Measurements from ENCODE around the gene ITIH3.

ITIH3 gene

DNA sequence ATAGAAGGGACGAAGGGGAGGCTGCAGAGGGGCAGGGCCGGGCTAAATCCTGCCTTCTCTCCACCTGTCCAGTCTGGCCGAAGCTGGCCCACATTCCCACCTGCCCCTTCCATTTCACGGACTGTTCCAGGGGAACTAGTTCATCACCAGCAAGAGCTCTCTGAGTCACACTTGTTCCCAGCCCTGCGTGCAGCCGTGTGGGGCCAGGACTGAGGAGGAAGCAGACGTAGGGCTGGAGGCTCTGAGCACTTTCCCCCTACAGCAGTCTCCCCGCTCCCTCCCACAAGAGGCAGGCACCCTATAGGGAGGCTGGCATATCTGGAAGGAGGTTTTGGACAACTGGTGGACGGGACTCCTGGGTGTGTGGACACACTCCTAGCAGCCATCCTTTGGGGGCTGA, 32.8 kb downstream of the ITIH3 start:
- no peak for DNase-seq (ENCODE audit: low read depth)

GRCh38 chr3:52827866-52828376, 33.3 kb downstream of the ITIH3 start:
- no peak for DNase-seq (ENCODE audit: low read depth)

DNA sequence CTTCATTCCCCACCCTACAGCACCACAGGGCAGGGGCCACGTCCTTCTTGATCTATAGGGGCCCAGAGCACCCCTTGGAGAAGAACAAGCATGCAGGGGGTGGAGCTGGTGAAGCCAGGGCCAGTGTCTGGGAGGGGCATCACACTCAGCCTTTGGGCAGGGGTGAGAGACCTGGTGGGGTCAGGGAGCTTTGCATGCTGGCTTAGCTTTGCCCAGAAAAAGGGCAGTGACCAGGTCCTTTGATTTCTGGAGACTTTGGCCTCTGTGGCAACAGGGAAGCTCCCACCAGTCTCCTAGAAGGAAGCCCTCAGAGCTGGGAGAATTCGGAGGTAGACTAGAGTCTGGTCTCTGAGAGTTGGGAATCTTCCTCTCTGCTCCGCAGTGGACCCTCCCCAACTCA, 34.9 kb downstream of the ITIH3 start:
- DNase-seq (ENCODE audit: low read depth), result no peak

- DNase-seq (ENCODE audit: low read depth), result no peak
Measured at GRCh38 chr3:52829906-52830463, 35.4 kb downstream of the ITIH3 start.

GRCh38 chr3:52830535-52831258, 36.1 kb downstream of the ITIH3 start, which contains the start of gene ITIH4:
TSS of gene ITIH4 (minus strand) at chr3:52830672. CDS start at chr3:52830642, 30 bp downstream.
- no peak for DNase-seq (ENCODE audit: low read depth)

DNA sequence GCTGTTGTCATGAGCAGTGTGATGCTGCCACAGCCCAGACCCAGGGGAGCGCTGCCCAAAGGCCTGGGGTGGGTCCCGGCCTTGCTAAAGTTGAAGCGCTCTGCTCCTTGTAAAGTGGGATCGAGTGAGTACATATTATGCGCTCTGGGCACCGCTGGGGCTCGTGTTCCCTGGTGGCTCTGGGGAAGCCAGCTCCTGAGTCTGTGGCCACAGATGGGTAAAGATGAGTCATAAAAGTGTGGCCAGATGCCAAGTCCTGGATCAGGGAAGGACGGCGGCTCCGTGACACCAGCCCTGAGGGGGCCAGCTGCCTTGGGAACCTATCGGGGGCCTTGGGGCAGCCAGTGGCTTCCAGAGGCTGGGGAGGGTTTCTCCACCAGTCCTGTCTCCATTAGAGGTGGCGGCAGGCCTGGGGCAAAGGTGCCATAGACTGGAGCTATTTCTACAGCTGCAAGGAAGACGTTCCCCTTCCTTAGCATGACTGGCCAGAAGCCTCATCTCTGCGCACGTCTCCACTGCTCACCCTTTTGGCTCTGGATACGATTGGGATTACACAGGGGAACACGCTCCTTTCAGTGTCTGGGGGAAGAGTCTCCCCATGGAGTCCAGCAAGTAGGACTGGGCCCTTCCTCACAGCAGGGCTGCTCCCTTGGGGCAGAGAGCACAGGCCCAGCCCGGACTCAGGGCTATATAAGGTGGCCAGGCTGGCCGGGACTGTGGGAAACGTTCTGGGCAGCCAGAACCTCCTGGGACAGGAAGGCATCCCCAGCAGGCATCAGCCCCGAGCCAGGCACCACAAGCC, 37.1 kb downstream of the ITIH3 start:
- DNase-seq (ENCODE audit: low read depth), result no peak

DNA sequence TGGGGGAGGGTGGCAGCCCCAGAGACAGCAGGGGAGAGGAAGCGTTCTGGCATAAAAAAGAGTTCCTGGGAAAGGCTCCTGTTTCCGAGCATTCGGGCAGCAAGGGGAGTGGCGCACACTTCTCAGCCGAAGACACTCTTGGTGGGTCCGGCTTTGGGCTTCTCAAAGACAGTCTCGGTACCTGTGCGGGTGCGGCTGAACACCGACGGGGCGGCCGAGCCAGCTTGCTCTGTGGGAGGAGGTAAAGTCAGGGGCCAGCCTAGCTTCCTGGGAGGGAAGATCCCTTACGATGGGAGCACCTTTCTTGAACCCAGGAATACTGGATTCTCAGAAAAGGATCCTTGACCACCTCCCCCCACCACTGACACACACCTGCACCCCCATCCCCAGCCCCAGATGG, 38.6 kb downstream of the ITIH3 start:
- DNase-seq (ENCODE audit: low read depth), result no peak

GRCh38 chr3:52834871-52835501, 40.4 kb downstream of the ITIH3 start, which contains the start of gene MUSTN1:
TSS of gene MUSTN1 (minus strand) at chr3:52835019. CDS start at chr3:52834948, 71 bp downstream.
- no peak for DNase-seq (ENCODE audit: low read depth)

GRCh38 chr3:52835766-52836470, 41.3 kb downstream of the ITIH3 start:
- DNase-seq (ENCODE audit: low read depth), result no peak

DNA sequence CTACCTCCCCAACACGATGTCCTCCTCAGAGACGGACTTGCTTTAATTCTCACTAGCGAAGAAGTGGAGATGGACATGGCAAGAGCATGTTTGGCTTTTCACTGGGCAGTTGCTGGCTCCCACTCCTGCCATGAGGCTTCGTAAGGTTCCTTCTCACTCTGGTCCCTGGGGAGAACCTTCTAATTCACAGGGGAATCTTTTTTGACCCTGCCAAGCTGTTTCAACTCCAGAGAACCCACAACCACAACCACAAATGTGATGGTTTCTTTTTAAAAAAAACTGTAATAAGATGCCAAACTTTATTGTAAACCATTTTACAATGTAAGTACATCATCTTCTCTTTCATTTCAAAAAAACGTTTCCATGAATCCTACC, 41.9 kb downstream of the ITIH3 start:
- no peak for DNase-seq (ENCODE audit: low read depth)

GRCh38 chr3:52836986-52837385, 42.4 kb downstream of the ITIH3 start:
- DNase-seq (ENCODE audit: low read depth), result no peak

DNA sequence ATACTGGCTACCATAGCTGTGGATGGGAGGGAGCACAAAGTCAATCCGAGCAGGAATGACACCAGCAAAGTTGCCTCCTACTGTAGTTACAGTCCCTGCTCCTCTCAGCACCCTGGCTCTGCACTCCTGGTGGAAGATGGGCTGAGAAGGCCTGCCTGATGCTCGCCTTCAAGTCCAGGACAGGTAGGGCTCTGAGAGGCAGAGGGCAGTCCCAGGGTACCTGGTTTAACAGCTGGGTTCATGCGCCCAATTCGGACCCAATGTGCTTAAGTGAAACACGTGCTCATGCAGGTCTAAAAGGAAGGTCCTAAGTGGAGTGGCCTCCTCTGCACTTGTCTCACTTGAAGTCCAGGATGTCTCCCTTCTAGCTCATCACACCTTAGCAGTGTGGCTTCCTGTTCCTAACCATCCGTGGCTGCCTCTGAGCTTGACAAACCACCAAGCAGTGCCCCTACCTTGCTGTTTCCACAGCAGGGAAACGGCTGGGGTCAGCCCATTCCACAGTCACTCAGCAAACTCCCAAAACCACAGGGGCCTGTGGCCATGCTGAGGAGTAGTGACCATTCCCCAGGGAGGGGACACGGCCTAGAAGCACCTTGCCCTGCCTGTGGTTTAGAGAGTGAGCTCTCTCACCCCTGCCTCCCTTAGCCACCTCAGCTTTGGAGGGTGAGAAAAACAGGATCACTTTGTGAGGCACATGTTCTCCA, 44.1 kb downstream of the ITIH3 start:
- DNase-seq (ENCODE audit: low read depth), result no peak

DNA sequence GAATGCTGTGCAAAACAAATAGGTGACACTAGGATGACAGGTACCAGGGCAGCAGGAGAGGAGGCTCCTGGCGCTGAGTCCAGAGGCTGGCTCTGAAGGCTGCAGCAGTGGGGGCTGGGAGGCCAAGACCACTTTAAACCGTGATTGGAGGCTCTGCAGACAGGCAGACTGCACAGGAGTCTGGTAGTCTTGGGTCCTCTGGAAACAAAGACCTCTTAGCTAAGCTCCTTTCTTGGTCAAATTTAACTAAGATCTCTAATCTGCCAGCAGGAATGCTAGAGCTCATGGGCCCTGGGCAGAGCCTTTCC, 44.6 kb downstream of the ITIH3 start:
- DNase-seq (ENCODE audit: low read depth), result no peak

GRCh38 chr3:52839892-52840545, 45.4 kb downstream of the ITIH3 start:
- no peak for DNase-seq (ENCODE audit: low read depth)

- no peak for DNase-seq (ENCODE audit: low read depth)
Measured at GRCh38 chr3:52841211-52841980, 46.8 kb downstream of the ITIH3 start.

DNA sequence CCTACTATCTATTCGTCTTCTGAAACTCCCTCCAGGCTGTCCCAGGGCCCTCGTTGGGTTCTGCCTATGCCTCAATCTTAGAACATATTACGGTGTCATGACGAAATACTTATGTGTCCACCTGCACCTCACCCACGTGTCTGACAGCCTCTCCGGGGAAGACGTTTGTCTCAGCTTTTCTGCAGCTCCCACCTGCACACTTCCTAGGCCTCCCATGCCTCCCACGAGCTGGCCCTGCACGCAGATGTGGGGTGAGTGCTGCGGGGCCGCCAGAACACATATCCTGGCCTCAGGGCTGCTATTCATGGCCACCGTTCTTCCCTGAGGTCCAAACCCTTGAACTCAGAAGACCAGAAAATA, 47.4 kb downstream of the ITIH3 start:
- DNase-seq (ENCODE audit: low read depth), result no peak

DNA sequence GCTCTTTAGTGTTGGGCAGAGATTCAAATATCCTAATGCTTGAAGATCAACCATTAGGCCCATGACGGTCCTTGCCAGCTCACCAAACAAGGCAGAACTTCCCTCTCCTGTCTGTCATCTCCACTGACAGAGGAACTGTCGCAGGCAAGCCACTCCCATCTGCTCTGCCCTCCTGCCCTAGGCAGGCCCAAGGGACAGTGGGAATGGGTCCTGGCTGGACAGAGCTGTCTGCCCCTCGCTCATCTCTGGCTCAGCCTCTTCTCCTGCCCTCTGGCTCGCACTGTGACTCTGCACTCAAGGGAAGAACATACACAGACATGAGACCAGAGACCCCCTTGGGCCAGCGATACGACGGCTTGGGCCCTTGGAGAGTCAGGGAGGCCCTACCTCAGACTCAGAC, 47.8 kb downstream of the ITIH3 start:
- DNase-seq (ENCODE audit: low read depth), result no peak

GRCh38 chr3:52843108-52843865, 48.7 kb downstream of the ITIH3 start:
- DNase-seq (ENCODE audit: low read depth), result no peak

DNA sequence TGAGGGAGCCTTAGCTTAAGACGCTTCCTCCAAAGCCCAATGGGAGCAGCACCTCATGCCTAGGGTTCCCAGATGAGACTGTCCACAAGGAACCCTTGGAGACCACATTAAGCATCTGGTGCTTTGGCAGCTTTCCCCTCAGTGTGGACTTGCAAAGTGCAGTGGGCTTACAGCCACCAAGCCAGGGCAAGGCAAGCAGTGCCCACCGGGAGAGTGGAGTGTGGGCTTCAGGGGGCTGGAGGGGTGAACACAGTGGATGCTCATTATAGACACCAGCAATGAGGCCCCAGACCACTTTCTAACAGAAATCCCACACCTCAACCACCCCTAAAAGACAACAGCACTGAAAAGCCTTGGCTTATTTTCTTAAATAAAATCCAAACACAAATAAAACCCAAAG, 49.3 kb downstream of the ITIH3 start:
- DNase-seq (ENCODE audit: low read depth), result no peak

All from T-helper 22 cell (primary cell).